ENCODE results near the gene CST3. TPM values are rescaled to one million over a fixed set of nuclear protein-coding genes. Genes with fewer than 3 reads are reported as not detected.

CST3 gene
- total and polyA plus RNA-seq, 2 of the 8 experiments (the other 6 are each of a cell fraction or from before 2014, with no cell fraction given) = 53.2 to 184 TPM

DNA sequence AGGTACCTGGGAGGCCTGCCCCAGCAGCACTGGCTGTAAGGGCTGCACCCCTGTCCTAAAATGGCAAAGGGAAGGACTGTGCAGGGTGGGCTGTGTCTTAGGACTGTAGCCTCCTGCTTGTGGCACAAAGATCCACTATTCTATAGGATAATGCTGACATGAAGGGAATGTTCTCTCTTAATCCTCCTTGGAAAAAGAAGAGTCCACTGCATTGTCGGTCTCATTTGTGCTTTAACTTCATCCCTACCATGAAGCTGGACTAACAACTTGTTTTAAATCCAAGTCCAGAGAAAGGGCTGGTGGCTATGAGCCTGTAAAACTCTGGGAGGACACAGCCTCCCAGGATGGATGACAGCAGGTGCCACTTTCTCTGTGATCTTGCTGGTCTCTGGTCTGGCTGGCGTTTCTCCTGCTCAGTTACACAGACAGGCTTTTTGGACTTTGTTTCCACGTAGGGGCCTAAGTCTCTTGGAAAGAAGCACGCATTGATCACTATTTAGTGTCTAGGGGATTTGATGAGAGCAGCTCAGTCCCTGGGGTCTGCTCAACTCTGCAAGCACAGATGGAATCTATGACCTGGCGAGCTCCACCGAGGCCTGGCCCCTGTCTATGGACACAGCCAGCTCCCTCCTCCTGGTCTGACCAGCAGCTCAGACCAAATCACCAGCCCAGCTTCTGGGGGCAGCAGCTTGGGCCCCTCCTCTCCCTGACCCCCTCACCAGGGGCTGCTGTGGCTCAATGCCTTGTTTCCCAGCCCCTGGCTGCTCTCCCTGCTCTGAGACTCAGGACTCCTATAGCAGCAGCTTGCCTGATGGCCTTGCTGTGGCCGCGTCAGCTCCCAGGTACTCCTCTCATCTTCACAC, 4.8 kb downstream of the CST3 start:
- H3K4me3 ChIP-seq (ENCODE audit: extremely low read depth in 1 of 4, insufficient read depth in 2 of 4, low read depth in 3 of 4, low read length in 4 of 4) = no peak overlapping the region
- H3K9ac ChIP-seq (replicated peaks in 1 of 4; ENCODE audit: extremely low read depth in 1 of 4, low read depth in 3 of 4, low read length in 3 of 4) = no peak overlapping the region
- H3K36me3 ChIP-seq (ENCODE audit: control insufficient read depth in 2 of 4, insufficient read depth in 4 of 4, low read length in 3 of 4) = no peaks in the 10 kb centered on the region; a peak in 1 of 8 replicates
- FAIRE-seq (no peak), DNase-seq (ENCODE audit: low read depth in 1 of 2, low spot score in 2 of 2) (no peak)
- H2AFZ ChIP-seq (ENCODE audit: low read length) = no peak overlapping the region
- peaks cover 0 to 5% (median 2%) of the 10 kb centered on the region in 4 experiments; a peak in 3 of 7 replicates for H3K27me3 ChIP-seq (replicated peaks in 1 of 4; ENCODE audit: control insufficient read depth in 3 of 4, extremely low read depth in 1 of 4, insufficient read depth in 3 of 4, low read length in 3 of 4)
- no peak overlapping the region for H2BK20ac ChIP-seq (ENCODE audit: low read length)
- no peak overlapping the region for H3K4ac ChIP-seq (replicated peaks; ENCODE audit: insufficient read length, low read depth, low read length)
- WGBS, 2 experiments (ENCODE audit: extremely low coverage in 1 of 2, insufficient coverage in 1 of 2, insufficient read length in 1 of 2, insufficient replicate concordance in 2 of 2, low coverage in 1 of 2, low lambda C conversion rate in 2 of 2, missing lambda C conversion rate in 1 of 2) = 81% methylated on average over 8 of the region's 8 CpGs; no CpG with 5 or more reads in 1 of the 2 experiments
- H3K18ac ChIP-seq (ENCODE audit: extremely low read depth, low read length) = no peak overlapping the region
- H3K4me1 ChIP-seq (replicated peaks in 1 of 4; ENCODE audit: control insufficient read depth in 3 of 4, insufficient read depth in 4 of 4, low read length in 3 of 4) = peaks cover 0 to 11% (median 4%) of the 10 kb centered on the region in 4 experiments; a peak in 4 of 7 replicates
- H3K23ac ChIP-seq (ENCODE audit: insufficient read length) = no peak overlapping the region
- no peak overlapping the region for H3K14ac ChIP-seq (ENCODE audit: insufficient read length)
- H2AK5ac ChIP-seq (ENCODE audit: low read depth, low read length) = no peak overlapping the region
- H4K8ac ChIP-seq (ENCODE audit: extremely low read depth, insufficient read depth, low read length) = no peak overlapping the region
- peaks cover 9% of the 10 kb centered on the region for H3K23me2 ChIP-seq (ENCODE audit: low read depth, low read length)
- CTCF ChIA-PET (ENCODE audit: partially characterized antibody) = no interaction called here
- no peak overlapping the region for H2BK5ac ChIP-seq (ENCODE audit: low read depth, low read length)
- no peak overlapping the region for H2BK120ac ChIP-seq (replicated peaks; ENCODE audit: low read depth, low read length)
- no peak overlapping the region for H2BK12ac ChIP-seq (ENCODE audit: low read depth, low read length)
- POLR2A ChIA-PET (ENCODE audit: partially characterized antibody) = no interaction called here
- no peaks in the 10 kb centered on the region; the same call in 1 of the 2 replicates for H3K79me1 ChIP-seq (ENCODE audit: low read depth, low read length)
- no peak overlapping the region for H2BK15ac ChIP-seq (ENCODE audit: low read length)
- no peak overlapping the region for H4K5ac ChIP-seq (ENCODE audit: insufficient read length, low read depth, low read length)
- peaks cover 0 to 8% of the 10 kb centered on the region in 2 experiments for H4K20me1 ChIP-seq (replicated peaks in 1 of 2; ENCODE audit: control insufficient read depth in 1 of 2, insufficient read depth in 2 of 2, low read length in 2 of 2)
- no peak overlapping the region for H3K4me2 ChIP-seq (ENCODE audit: insufficient read depth in 1 of 2, low read depth in 2 of 2, low read length in 2 of 2)
- no peaks in the 10 kb centered on the region for H3K79me2 ChIP-seq (ENCODE audit: control insufficient read depth in 1 of 2, insufficient read depth in 2 of 2, low read length in 2 of 2)
- no peak overlapping the region for H4K91ac ChIP-seq (replicated peaks; ENCODE audit: insufficient read length, low read length)
- no peak overlapping the region for H3K56ac ChIP-seq (replicated peaks; ENCODE audit: insufficient read length, low read depth, low read length)
- no peak overlapping the region for H3K27ac ChIP-seq (ENCODE audit: low read depth, low read length)
- H3K9me3 ChIP-seq (ENCODE audit: insufficient read depth in 2 of 2, low read depth in 1 of 2, low read length in 1 of 2) = no peaks in the 10 kb centered on the region
- TF ChIP-seq RFX5 (IDR thresholded peaks at IDR 0.05; ENCODE audit: borderline replicate concordance, low read depth, low read length) = no peak
- TF ChIP-seq HDAC6 (IDR thresholded peaks at IDR 0.05; ENCODE audit: low read depth, low read length) = no peak
- no peak for TF ChIP-seq RAD21 (IDR thresholded peaks at IDR 0.05 in 1 of 2, conservative IDR thresholded peaks at IDR 0.05 in 1 of 2; ENCODE audit: low read depth in 2 of 2, low read length in 2 of 2)
- no peak for TF ChIP-seq EGR1 (IDR thresholded peaks at IDR 0.05; ENCODE audit: borderline replicate concordance, low read depth, low read length)
- TF ChIP-seq ZNF274 (IDR thresholded peaks at IDR 0.05; ENCODE audit: borderline replicate concordance, extremely low read depth, low read length) = no peak
- no peak for TF ChIP-seq TEAD4 (IDR thresholded peaks at IDR 0.05; ENCODE audit: low read depth, low read length)
- no peak for TF ChIP-seq POLR2A (IDR thresholded peaks at IDR 0.05; ENCODE audit: control extremely low read depth in 1 of 2, low read depth in 2 of 2, low read length in 2 of 2)
- no peak for TF ChIP-seq BACH1 (IDR thresholded peaks at IDR 0.05; ENCODE audit: low read length)
- no peak for TF ChIP-seq JUN (IDR thresholded peaks at IDR 0.05; ENCODE audit: low read depth, low read length)
- TF ChIP-seq GTF2F1 (IDR thresholded peaks at IDR 0.05; ENCODE audit: borderline replicate concordance, low read depth, low read length) = no peak
- no peak for TF ChIP-seq CEBPB (IDR thresholded peaks at IDR 0.05; ENCODE audit: low read depth, low read length)
- no peak for TF ChIP-seq SRF (IDR thresholded peaks at IDR 0.05; ENCODE audit: low read depth, low read length)
- TF ChIP-seq, protein P1, sequence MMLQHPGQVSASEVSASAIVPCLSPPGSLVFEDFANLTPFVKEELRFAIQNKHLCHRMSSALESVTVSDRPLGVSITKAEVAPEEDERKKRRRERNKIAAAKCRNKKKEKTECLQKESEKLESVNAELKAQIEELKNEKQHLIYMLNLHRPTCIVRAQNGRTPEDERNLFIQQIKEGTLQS (IDR thresholded peaks at IDR 0.05; ENCODE audit: insufficient read depth, low read depth, low read length) = no peak

All from H1 (cell line).